Bronchial epithelial cell (primary cell): ENCODE data around the gene CHRNA4. TPM values are rescaled to one million over a fixed set of nuclear protein-coding genes. Genes with fewer than 3 reads are reported as not detected.

Source experiments
- DNase-seq: peaks from one replicate; pipeline ENCODE4 v3.0.0-alpha.2; 2010; ENCODE audit warnings: low read depth
- FAIRE-seq: peaks from 2 replicates; lab custom pipeline; 2011; peaks lifted over from hg19 to GRCh38; lab: Jason Lieb, UNC
- H3K27me3 ChIP-seq: 2 replicates; pipeline ENCODE4 v1.5.1; 2011; ENCODE audit warnings: low read length; ENCODE audit not compliant: control insufficient read depth, insufficient read depth
- H3K36me3 ChIP-seq: 2 replicates; pipeline ENCODE4 v1.5.1; 2011; ENCODE audit warnings: low read length; ENCODE audit not compliant: control insufficient read depth, insufficient read depth
- H3K4me3 ChIP-seq: 2 replicates; pipeline ENCODE4 v1.5.1; 2011; ENCODE audit warnings: mild to moderate bottlenecking, low read depth, low read length, control low read depth
- total RNA-seq: library from RNA; depleted of rRNA; stranded (reverse); fragments of >200 nt; gene quantifications from 2 replicates; pipeline ENCODE4 v1.2.1, GENCODE V29; 2014
- TF ChIP-seq, protein P1 (sequence below): IDR thresholded peaks from 2 replicates; pipeline ENCODE4 v1.5.1; 2011; ENCODE audit warnings: mild to moderate bottlenecking, moderate library complexity, low read length, control low read depth, inconsistent platforms; ENCODE audit not compliant: insufficient read depth, severe bottlenecking

CHRNA4 gene
- total RNA-seq, 1 donor from 2014 or later, result not detected

DNA sequence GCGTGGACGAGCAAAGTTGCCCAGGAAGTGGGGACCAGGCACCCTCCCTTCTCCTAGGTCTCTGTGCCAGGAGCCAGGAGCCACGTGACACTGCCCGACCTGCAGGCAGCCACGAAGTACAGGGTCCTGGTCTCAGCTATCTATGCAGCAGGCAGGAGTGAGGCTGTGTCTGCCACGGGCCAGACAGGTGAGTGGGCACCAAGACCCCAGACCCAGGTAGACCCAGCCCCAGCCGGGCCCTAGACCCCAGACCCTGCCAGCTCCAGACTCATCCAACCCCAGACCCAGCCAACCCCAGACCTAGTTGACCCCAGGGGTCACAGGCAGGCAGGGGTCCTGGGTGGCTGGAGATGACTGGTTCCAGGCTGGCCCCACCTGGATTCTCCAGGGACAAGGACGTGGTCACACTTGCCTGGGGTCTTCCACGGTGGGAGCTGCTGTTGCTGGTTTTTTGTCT lies 47.1 kb downstream of the CHRNA4 start:
- FAIRE-seq, result no peak
- DNase-seq, result no peak
- TF ChIP-seq, protein P1, sequence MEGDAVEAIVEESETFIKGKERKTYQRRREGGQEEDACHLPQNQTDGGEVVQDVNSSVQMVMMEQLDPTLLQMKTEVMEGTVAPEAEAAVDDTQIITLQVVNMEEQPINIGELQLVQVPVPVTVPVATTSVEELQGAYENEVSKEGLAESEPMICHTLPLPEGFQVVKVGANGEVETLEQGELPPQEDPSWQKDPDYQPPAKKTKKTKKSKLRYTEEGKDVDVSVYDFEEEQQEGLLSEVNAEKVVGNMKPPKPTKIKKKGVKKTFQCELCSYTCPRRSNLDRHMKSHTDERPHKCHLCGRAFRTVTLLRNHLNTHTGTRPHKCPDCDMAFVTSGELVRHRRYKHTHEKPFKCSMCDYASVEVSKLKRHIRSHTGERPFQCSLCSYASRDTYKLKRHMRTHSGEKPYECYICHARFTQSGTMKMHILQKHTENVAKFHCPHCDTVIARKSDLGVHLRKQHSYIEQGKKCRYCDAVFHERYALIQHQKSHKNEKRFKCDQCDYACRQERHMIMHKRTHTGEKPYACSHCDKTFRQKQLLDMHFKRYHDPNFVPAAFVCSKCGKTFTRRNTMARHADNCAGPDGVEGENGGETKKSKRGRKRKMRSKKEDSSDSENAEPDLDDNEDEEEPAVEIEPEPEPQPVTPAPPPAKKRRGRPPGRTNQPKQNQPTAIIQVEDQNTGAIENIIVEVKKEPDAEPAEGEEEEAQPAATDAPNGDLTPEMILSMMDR, result no peak
- H3K4me3 ChIP-seq, result no peak overlapping the region
- H3K36me3 ChIP-seq, result no peaks in the 10 kb centered on the region
- H3K27me3 ChIP-seq, result no peaks in the 10 kb centered on the region

DNA sequence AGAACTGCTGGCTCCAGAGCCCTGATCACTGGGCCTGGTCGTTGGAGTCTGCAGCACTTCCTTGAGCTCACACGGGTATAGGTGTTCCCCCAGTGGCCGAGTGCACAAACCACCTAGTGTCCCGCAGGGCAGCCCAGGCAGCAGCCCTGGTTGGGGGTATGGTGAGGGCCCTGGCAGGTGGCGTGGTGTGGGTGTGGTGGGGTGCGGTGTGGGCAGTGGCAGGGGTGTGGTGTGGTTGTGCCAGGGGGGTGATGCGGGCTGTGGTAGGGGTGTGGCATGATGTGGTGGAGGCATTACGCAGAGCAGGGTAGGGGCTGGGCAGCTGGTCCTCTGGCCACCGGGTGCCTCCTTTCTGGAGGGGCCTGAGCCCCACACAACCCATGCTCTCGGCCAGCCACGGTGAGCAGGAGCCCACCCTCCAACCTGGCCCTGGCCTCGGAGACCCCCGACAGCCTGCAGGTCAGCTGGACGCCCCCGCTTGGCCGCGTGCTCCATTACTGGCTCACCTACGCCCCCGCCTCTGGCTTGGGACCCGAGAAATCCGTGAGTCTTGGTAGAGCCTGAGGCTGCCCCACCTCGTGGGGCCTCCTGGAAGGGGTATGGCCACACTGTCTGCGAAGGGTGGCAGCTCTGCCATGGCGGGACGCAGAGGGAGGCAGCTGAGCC lies 47.7 kb downstream of the CHRNA4 start:
- Histone ChIP-seq H3K36me3 (no peaks in the 10 kb centered on the region), H3K27me3 (peaks cover 1% of the 10 kb centered on the region), H3K4me3 (no peak overlapping the region)
- FAIRE-seq (no peak), DNase-seq (no peak)
- TF ChIP-seq, protein P1, result no peak

DNA sequence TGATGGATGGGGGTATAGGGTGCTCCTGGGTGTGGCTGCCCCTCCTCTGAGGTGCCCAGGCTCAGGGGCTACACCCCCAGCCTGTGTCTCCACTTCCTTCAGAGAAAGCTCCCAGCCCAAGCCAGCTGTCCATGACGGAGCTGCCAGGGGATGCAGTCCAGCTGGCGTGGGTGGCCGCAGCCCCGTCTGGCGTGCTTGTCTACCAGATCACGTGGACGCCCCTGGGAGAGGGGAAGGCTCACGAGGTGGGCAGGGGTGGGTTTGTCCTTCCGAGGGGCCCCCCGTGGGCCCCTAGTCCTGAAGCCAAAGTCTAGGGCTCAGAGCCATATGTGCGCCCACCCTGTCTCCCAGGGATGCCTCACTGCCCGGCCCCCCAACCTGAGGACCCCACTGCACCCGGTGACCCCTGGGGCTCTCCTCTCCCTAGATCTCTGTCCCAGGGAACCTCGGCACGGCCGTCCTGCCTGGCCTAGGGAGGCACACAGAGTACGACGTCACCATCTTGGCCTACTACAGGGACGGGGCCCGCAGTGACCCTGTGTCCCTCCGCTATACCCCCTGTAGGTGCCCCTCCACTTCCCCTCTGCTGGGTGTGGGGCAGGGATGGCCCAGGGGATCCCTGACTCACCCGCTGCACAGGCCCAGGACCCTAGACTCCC lies 48.3 kb downstream of the CHRNA4 start:
- H3K4me3 ChIP-seq, result no peak overlapping the region
- TF ChIP-seq, protein P1, result no peak
- FAIRE-seq (no peak), DNase-seq (no peak)
- no peaks in the 10 kb centered on the region for H3K36me3 ChIP-seq
- H3K27me3 ChIP-seq, result peaks cover 3% of the 10 kb centered on the region

DNA sequence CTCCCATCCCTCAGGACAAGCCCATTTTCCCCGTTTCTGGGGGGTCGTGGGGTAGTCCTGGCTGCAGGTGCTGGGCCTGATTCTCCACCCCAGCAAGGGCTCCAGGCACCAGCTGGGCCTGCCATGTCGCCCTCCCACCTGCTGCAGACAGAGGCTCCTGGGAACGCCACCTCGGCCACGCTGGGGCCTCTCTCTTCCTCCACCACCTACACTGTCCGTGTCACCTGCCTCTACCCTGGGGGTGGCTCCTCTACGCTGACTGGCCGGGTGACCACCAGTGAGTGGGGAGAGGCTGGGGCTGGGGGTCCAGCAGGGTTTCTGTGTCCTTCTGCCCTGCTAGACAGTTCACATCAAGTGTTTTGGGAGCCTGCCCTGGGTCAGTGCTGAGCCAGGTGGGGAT lies 48.9 kb downstream of the CHRNA4 start:
- TF ChIP-seq, protein P1, result no peak
- DNase-seq (no peak), FAIRE-seq (no peak)
- Histone ChIP-seq H3K27me3 (peaks cover 3% of the 10 kb centered on the region), H3K4me3 (no peak overlapping the region), H3K36me3 (no peaks in the 10 kb centered on the region)

DNA sequence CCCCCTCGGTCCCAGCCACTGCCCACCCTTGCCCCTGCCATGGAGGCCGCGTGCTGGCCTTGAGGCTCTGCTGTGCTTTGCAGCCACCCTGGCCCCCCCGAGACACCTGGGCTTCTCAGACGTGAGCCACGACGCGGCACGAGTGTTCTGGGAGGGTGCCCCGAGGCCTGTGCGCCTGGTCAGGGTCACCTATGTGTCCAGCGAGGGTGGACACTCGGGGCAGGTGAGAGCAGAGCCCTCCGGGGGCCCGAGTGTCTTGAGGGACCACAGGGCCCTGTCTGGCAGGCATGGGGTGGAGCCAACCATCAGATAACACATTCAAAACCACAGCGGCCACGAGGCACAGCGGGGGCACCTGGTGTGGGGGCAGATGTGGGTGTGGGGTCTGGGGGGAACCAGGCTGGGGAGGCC lies 49.3 kb downstream of the CHRNA4 start:
- Histone ChIP-seq H3K4me3 (no peak overlapping the region), H3K27me3 (peaks cover 3% of the 10 kb centered on the region), H3K36me3 (no peaks in the 10 kb centered on the region)
- FAIRE-seq (no peak), DNase-seq (no peak)
- TF ChIP-seq, protein P1, result no peak
